HL-60 (cell line): Measurements from ENCODE around the gene ZNF507.
"Not testable (repeated sequence)": the region's sequence is repeated elsewhere in the genome, so short reads cannot be mapped to it uniquely, and the experiment has no call there.

ENCODE experiments used
- DNase-seq, 2 experiments: peaks; one replicate each; pipeline ENCODE4 v3.0.0-alpha.2; 2010 to 2020; ENCODE audit warnings: low read depth in 1 of 2, low spot score in 1 of 2
- H3K27ac ChIP-seq: fragments of 250-450 bp; sonication (Bioruptor Pico); replicated peaks from 2 replicates; pipeline ENCODE4 v1.5.1; 2020; ENCODE audit warnings: mild to moderate bottlenecking, moderate library complexity
- H3K27me3 ChIP-seq: fragments of 250-450 bp; sonication (Bioruptor Pico); 2 replicates; pipeline ENCODE4 v1.5.1; 2021; ENCODE audit warnings: mild to moderate bottlenecking, moderate library complexity; ENCODE audit not compliant: insufficient read depth, poor library complexity, severe bottlenecking
- H3K4me3 ChIP-seq: replicated peaks from 2 replicates; pipeline ENCODE4 v1.5.1; 2011; ENCODE audit warnings: mild to moderate bottlenecking, control low read depth, low read length; ENCODE audit not compliant: insufficient read depth
- CTCF ChIP-seq: IDR thresholded peaks from one replicate; pipeline ENCODE4 v1.5.1; 2011; ENCODE audit warnings: low read length, control low read depth, inconsistent platforms; ENCODE audit not compliant: insufficient read depth
- GABPA ChIP-seq: IDR thresholded peaks from 2 replicates; pipeline ENCODE4 v1.6.1; 2012; ENCODE audit warnings: low read depth
- POLR2AphosphoS5 ChIP-seq: IDR thresholded peaks from 2 replicates; pipeline ENCODE4 v1.6.1; 2012; ENCODE audit warnings: low read depth
- SPI1 ChIP-seq: IDR thresholded peaks from 2 replicates; pipeline ENCODE4 v1.6.1; 2012; ENCODE audit warnings: low read depth, mild to moderate bottlenecking, borderline replicate concordance
- TF ChIP-seq, protein P1 (sequence below): IDR thresholded peaks from 2 replicates; pipeline ENCODE4 v1.6.1; 2012; ENCODE audit warnings: low read depth; ENCODE audit not compliant: insufficient replicate concordance

ZNF507 gene

GRCh38 chr19:32418155-32418554 lies 72.7 kb downstream of the ZNF507 start:
- TF ChIP-seq POLR2AphosphoS5 (no peak), GABPA (no peak)
- no peak for DNase-seq
- H3K27me3 ChIP-seq: no peaks in the 10 kb centered on the region
- no peak overlapping the region for H3K4me3 ChIP-seq
- H3K27ac ChIP-seq: no peak overlapping the region

- peak; percentile 69 to 88 for DNase-seq
- H3K27ac ChIP-seq: peak overlapping the region; percentile 62
- no peaks in the 10 kb centered on the region for H3K27me3 ChIP-seq
- peak overlapping the region; percentile 25 for H3K4me3 ChIP-seq
- TF ChIP-seq CTCF (no peak), SPI1 (peak; percentile 97), POLR2AphosphoS5 (peak; percentile 90), GABPA (peak; percentile 40; the same call in 1 of the 2 replicates)
- TF ChIP-seq, protein P1, sequence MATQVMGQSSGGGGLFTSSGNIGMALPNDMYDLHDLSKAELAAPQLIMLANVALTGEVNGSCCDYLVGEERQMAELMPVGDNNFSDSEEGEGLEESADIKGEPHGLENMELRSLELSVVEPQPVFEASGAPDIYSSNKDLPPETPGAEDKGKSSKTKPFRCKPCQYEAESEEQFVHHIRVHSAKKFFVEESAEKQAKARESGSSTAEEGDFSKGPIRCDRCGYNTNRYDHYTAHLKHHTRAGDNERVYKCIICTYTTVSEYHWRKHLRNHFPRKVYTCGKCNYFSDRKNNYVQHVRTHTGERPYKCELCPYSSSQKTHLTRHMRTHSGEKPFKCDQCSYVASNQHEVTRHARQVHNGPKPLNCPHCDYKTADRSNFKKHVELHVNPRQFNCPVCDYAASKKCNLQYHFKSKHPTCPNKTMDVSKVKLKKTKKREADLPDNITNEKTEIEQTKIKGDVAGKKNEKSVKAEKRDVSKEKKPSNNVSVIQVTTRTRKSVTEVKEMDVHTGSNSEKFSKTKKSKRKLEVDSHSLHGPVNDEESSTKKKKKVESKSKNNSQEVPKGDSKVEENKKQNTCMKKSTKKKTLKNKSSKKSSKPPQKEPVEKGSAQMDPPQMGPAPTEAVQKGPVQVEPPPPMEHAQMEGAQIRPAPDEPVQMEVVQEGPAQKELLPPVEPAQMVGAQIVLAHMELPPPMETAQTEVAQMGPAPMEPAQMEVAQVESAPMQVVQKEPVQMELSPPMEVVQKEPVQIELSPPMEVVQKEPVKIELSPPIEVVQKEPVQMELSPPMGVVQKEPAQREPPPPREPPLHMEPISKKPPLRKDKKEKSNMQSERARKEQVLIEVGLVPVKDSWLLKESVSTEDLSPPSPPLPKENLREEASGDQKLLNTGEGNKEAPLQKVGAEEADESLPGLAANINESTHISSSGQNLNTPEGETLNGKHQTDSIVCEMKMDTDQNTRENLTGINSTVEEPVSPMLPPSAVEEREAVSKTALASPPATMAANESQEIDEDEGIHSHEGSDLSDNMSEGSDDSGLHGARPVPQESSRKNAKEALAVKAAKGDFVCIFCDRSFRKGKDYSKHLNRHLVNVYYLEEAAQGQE: peak; percentile 12
Measured at GRCh38 chr19:32421589-32422361, 76.4 kb downstream of the ZNF507 start.

GRCh38 chr19:32422435-32422834 lies 77.0 kb downstream of the ZNF507 start:
- TF ChIP-seq POLR2AphosphoS5 (no peak), SPI1 (no peak), GABPA (no peak), CTCF (no peak)
- TF ChIP-seq, protein P1: no peak
- DNase-seq: no peak
- H3K4me3 ChIP-seq: no peak overlapping the region
- H3K27me3 ChIP-seq: no peaks in the 10 kb centered on the region
- peak overlapping the region; percentile 60 for H3K27ac ChIP-seq

GRCh38 chr19:32423944-32424343 lies 78.5 kb downstream of the ZNF507 start:
- not testable (repeated sequence) for H3K27me3 ChIP-seq, H3K27ac ChIP-seq, H3K4me3 ChIP-seq, DNase-seq

DNA sequence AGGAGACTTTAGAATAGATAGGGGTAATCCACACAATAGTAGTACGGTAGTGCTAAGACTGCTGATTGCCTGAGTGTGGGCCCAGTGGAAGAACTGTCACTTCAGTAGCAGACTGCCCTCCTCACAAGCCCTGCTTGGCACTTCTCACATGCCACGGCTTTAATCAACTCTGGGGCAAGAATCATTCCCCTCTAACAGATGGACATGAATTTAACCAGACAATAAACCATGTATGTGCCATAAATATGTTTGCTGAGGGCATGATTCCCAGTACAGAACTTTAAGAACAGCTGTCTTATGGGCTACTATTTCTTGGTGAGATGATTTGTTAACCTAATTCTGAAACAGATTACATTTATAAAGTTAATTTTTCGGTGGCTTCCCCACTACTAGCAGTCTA lies 82.1 kb downstream of the ZNF507 start:
- TF ChIP-seq GABPA (no peak), SPI1 (no peak), CTCF (no peak), POLR2AphosphoS5 (no peak)
- TF ChIP-seq, protein P1: no peak
- DNase-seq: no peak
- H3K27me3 ChIP-seq: no peaks in the 10 kb centered on the region
- no peak overlapping the region for H3K27ac ChIP-seq
- H3K4me3 ChIP-seq: no peak overlapping the region
